Nephron (organoid): ENCODE data around the gene COX11.

ENCODE experiments used
- H3K27ac Mint-ChIP-seq, 3 experiments: 2 replicates each; pipeline ENCODE4 v1.8.0; 2020; ENCODE audit warnings: mixed read lengths in 3 of 3, mild to moderate bottlenecking in 2 of 3, moderate library complexity in 1 of 3
- H3K27me3 Mint-ChIP-seq: 2 replicates; pipeline ENCODE4 v1.8.0; 2021; ENCODE audit warnings: low read depth, mild to moderate bottlenecking, moderate library complexity, mixed read lengths
- H3K36me3 Mint-ChIP-seq: 2 replicates; pipeline ENCODE4 v1.8.0; 2020; ENCODE audit warnings: low read depth, mixed read lengths
- H3K4me1 Mint-ChIP-seq: 2 replicates; pipeline ENCODE4 v1.8.0; 2020; ENCODE audit warnings: mixed read lengths
- H3K4me3 Mint-ChIP-seq, 3 experiments: 2 replicates each; pipeline ENCODE4 v1.8.0; 2020; ENCODE audit warnings: mild to moderate bottlenecking in 3 of 3, mixed read lengths in 3 of 3, moderate library complexity in 2 of 3
- H3K9me3 Mint-ChIP-seq: 2 replicates; pipeline ENCODE4 v1.8.0; 2020; ENCODE audit warnings: mixed read lengths
- TF ChIP-seq, protein P1 (sequence below), 3 experiments: fragments of 200-600 bp; sonication (generic); IDR thresholded peaks; one replicate each; pipeline ENCODE4 v1.5.0; 2021; ENCODE audit warnings: antibody characterized with exemption in 3 of 3; ENCODE audit not compliant: unreplicated experiment in 3 of 3

The COX11 gene

GRCh38 chr17:54992797-54993639 lies 24.6 kb upstream of the COX11 start:
- Mint-ChIP-seq H3K36me3 (peaks cover 14% of the 10 kb centered on the region), H3K27ac (no peak overlapping the region), H3K27me3 (no peaks in the 10 kb centered on the region), H3K4me1 (no peaks in the 10 kb centered on the region), H3K4me3 (no peak overlapping the region), H3K9me3 (no peaks in the 10 kb centered on the region)
- TF ChIP-seq, protein P1, sequence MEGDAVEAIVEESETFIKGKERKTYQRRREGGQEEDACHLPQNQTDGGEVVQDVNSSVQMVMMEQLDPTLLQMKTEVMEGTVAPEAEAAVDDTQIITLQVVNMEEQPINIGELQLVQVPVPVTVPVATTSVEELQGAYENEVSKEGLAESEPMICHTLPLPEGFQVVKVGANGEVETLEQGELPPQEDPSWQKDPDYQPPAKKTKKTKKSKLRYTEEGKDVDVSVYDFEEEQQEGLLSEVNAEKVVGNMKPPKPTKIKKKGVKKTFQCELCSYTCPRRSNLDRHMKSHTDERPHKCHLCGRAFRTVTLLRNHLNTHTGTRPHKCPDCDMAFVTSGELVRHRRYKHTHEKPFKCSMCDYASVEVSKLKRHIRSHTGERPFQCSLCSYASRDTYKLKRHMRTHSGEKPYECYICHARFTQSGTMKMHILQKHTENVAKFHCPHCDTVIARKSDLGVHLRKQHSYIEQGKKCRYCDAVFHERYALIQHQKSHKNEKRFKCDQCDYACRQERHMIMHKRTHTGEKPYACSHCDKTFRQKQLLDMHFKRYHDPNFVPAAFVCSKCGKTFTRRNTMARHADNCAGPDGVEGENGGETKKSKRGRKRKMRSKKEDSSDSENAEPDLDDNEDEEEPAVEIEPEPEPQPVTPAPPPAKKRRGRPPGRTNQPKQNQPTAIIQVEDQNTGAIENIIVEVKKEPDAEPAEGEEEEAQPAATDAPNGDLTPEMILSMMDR (IDR thresholded peaks at IDR 0.05; ENCODE audit: unreplicated experiment in 3 of 3): peak; percentile 54 to 75 (median 68)

DNA sequence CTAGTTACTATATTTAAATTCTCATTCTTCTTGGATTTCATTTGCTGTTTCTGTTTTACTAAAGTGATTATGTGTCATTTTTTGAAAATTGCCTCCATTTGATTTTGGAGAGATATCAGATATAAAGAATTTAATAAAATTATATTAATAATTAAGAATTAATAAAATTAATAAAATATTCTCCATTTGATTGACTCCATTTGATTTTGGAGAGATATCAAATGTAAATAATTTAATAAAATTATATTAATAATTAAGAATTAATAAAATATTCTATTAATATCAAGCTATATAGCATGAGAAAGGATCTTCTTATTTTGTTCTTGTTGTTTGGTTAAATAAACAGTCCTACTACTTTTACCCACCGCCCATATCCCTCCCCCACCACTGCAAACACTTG lies 23.1 kb upstream of the COX11 start:
- H3K4me1 Mint-ChIP-seq: no peaks in the 10 kb centered on the region
- no peaks in the 10 kb centered on the region for H3K9me3 Mint-ChIP-seq
- no peaks in the 10 kb centered on the region for H3K27me3 Mint-ChIP-seq
- peaks cover 21% of the 10 kb centered on the region for H3K36me3 Mint-ChIP-seq
- H3K27ac Mint-ChIP-seq: no peak overlapping the region
- no peak overlapping the region for H3K4me3 Mint-ChIP-seq
- TF ChIP-seq, protein P1 (IDR thresholded peaks at IDR 0.05; ENCODE audit: unreplicated experiment in 3 of 3): no peak

DNA sequence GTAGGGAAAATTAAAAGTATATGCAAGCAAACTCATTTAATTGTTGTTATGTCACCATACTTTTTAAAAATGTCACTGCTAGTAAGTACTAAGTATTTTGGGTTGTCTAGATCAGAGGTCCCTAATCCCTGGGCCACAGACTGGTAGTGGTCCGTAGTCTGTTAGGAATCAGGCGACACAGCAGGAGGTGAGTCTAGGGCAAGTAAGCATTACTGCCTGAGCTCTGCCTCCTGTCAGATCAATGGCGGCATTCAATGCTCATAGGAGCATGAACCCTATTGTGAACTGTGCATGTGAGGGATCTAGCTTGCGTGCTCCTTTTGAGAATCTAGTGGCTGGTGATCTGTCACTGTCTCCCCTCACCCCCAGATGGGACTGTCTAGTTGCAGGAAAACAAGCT lies 21.7 kb upstream of the COX11 start:
- TF ChIP-seq, protein P1 (IDR thresholded peaks at IDR 0.05; ENCODE audit: unreplicated experiment in 3 of 3): no peak
- Mint-ChIP-seq H3K4me1 (no peaks in the 10 kb centered on the region), H3K27me3 (no peaks in the 10 kb centered on the region)

DNA sequence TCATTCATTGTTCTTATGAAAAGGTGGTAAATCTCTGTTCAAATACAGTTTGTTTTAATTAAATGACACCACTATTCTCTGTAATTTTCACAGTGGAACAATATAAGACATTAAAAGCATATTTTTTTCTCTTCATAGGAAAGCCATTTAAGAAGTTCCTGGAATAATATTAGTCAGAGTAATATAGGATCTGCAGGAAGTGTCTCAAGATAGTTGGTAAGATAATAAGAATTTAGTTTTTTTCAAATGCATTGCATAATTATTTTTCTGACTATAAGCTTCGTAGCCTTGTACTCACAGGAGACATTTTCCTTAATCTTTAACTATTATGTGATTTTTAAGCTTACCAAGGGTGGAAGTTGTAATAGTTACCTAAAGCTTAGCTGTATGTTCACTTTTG lies 17.0 kb upstream of the COX11 start:
- Mint-ChIP-seq H3K9me3 (no peaks in the 10 kb centered on the region), H3K27ac (no peak overlapping the region)

More for the DNA sequence above, 21.7 kb upstream of the COX11 start:
- Mint-ChIP-seq H3K36me3 (peaks cover 20% of the 10 kb centered on the region), H3K9me3 (no peaks in the 10 kb centered on the region), H3K27ac (no peak overlapping the region), H3K4me3 (no peak overlapping the region)

GRCh38 chr17:54983260-54983659 lies 14.8 kb upstream of the COX11 start:
- TF ChIP-seq, protein P1 (IDR thresholded peaks at IDR 0.05; ENCODE audit: unreplicated experiment in 3 of 3): no peak
- Mint-ChIP-seq H3K9me3 (peaks cover 7% of the 10 kb centered on the region), H3K36me3 (peaks cover 41% of the 10 kb centered on the region), H3K27me3 (no peaks in the 10 kb centered on the region), H3K27ac (no peak overlapping the region), H3K4me1 (no peaks in the 10 kb centered on the region), H3K4me3 (no peak overlapping the region)

More for the DNA sequence above, 17.0 kb upstream of the COX11 start:
- H3K36me3 Mint-ChIP-seq: peaks cover 25% of the 10 kb centered on the region
- no peaks in the 10 kb centered on the region for H3K27me3 Mint-ChIP-seq
- no peak overlapping the region for H3K4me3 Mint-ChIP-seq
- no peaks in the 10 kb centered on the region for H3K4me1 Mint-ChIP-seq
- TF ChIP-seq, protein P1 (IDR thresholded peaks at IDR 0.05; ENCODE audit: unreplicated experiment in 3 of 3): no peak

DNA sequence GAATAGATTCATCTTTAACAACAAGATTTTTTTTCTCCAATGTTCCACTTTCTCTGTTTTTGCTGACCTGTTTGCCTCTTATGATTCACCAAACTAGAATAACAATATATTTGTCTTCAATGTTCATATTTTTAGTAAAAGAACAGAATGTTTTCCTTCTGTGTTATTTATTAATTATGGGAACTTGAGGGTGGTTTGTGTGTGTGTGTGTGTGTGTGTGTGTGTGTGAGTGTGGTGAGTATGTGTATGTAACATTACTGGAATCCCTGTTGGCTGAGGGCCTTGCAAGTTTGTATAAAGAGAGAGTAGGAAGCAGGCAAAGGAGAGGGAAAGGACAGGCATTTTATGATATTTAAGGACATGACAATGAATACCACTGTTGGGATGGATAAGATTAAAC lies 13.9 kb upstream of the COX11 start:
- Mint-ChIP-seq H3K27ac (peak overlapping the region in 1 of 3 experiments; percentile 14), H3K4me1 (no peaks in the 10 kb centered on the region), H3K9me3 (peaks cover 9% of the 10 kb centered on the region), H3K27me3 (no peaks in the 10 kb centered on the region), H3K36me3 (peaks cover 44% of the 10 kb centered on the region), H3K4me3 (no peak overlapping the region)
- TF ChIP-seq, protein P1 (IDR thresholded peaks at IDR 0.05; ENCODE audit: unreplicated experiment in 3 of 3): no peak
